HFFc6 (cell line): ENCODE results near the gene PLAC9. TPM values are rescaled to one million over a fixed set of nuclear protein-coding genes. Genes with fewer than 3 reads are reported as not detected.

Experiments used
- DNase-seq: peaks from one replicate; pipeline ENCODE4 v3.0.0-alpha.2; 2018
- H3K27ac Mint-ChIP-seq: 2 replicates; pipeline ENCODE4 v1.8.0; 2020; ENCODE audit warnings: mild to moderate bottlenecking, mixed read lengths
- H3K27me3 Mint-ChIP-seq: 2 replicates; pipeline ENCODE4 v1.8.0; 2021; ENCODE audit warnings: mild to moderate bottlenecking, moderate library complexity, mixed read lengths; ENCODE audit not compliant: insufficient read depth
- H3K36me3 Mint-ChIP-seq: 2 replicates; pipeline ENCODE4 v1.8.0; 2021; ENCODE audit warnings: low read depth, mixed read lengths
- H3K4me1 Mint-ChIP-seq: 2 replicates; pipeline ENCODE4 v1.8.0; 2020; ENCODE audit warnings: low read depth, mixed read lengths
- H3K4me3 Mint-ChIP-seq: 2 replicates; pipeline ENCODE4 v1.8.0; 2020; ENCODE audit warnings: mild to moderate bottlenecking, moderate library complexity, mixed read lengths
- H3K9me3 Mint-ChIP-seq: 2 replicates; pipeline ENCODE4 v1.8.0; 2020; ENCODE audit warnings: mild to moderate bottlenecking, mixed read lengths
- CTCF ChIP-seq: fragments of 200-600 bp; sonication (generic); IDR thresholded peaks from 2 replicates; pipeline ENCODE4 v1.5.0; 2021; ENCODE audit warnings: antibody characterized with exemption, mild to moderate bottlenecking
- total RNA-seq, 6 experiments: library from RNA; stranded (reverse); fragmentation: NEBNext Ultra II Directional; extraction: Animal tissue kit (Norgen Biotek cat#: 25700); gene quantifications; 2 replicates in 1 of 6; 3 replicates in 5 of 6; pipeline ENCODE4 v1.2.3, GENCODE V29; 2021

The PLAC9 gene
- total RNA-seq, 6 experiments from 2014 or later, result 2.1 to 6.6 (median 6.2) TPM

DNA sequence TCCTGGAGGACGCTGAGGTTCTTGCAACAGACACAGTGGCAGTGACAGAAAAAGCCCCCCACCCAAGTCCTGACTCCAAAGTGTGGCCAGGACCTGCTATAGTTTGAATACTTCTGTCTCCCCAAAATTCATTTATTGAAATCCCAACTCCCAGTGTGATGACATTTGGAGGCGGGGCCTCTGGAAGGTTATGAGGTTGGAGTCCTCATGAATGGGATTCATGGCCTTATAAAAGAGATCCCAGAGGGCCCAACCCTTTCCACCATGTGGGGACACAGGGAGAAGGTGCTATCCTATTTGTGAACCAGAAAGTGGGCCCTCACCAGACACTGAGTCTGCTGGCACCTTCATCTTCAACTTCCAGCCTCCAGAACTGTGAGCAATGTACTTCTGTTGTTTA, 54.5 kb downstream of the PLAC9 start:
- Mint-ChIP-seq H3K27ac (peak overlapping the region; percentile 57), H3K4me1 (peaks cover 53% of the 10 kb centered on the region), H3K4me3 (no peak overlapping the region), H3K27me3 (peaks cover 2% of the 10 kb centered on the region), H3K36me3 (peaks cover 7% of the 10 kb centered on the region), H3K9me3 (peaks cover 3% of the 10 kb centered on the region)
- no peak for TF ChIP-seq CTCF
- DNase-seq, result no peak

DNA sequence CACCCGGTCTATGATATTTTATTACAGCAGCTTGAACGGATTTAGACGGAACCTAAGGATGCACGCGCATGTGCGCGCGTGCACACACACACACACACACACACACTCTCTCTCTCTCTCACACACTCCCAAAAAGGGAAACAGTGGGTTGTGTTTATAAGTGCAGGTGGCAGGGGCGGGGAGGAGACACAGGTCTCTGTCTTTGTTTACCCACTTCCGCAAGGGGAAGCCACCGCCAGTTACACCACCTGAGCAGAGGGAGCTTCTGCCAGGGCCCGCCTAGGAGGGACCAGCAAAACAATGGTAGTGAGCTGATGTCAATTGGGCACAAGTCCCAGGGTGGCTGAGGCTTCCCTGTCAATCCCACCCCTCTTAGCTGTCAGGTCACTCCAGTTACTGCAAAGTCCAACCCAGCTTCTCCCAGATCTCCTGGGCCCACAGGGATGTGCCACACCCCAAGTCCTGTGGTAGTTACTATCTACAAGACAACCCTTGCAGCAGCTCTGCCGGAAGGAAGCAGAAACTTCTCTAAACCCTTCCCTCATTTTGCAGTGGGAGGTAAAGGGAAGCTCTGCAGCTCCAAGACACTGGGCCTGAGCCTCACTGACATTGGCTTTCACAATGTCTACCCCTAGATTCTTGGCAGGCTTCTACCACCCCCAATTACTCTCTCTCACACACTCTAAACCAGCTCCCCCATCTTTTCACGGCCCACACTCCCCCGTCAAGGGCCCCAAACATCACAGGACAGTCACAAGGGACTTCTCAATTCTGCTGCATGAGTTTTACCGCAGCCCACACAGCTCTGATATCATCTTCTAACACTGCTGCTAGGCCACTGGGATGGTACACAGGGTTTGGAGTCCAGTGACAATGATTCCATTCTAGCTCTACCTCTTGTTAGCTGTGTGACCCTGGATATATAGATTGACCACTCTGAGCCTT, 55.2 kb downstream of the PLAC9 start:
- no peak for DNase-seq
- Mint-ChIP-seq H3K27me3 (peaks cover 2% of the 10 kb centered on the region), H3K9me3 (peaks cover 10% of the 10 kb centered on the region), H3K27ac (peak overlapping the region; percentile 57), H3K4me3 (no peak overlapping the region), H3K36me3 (peaks cover 14% of the 10 kb centered on the region), H3K4me1 (peaks cover 53% of the 10 kb centered on the region)
- TF ChIP-seq CTCF, result no peak

DNA sequence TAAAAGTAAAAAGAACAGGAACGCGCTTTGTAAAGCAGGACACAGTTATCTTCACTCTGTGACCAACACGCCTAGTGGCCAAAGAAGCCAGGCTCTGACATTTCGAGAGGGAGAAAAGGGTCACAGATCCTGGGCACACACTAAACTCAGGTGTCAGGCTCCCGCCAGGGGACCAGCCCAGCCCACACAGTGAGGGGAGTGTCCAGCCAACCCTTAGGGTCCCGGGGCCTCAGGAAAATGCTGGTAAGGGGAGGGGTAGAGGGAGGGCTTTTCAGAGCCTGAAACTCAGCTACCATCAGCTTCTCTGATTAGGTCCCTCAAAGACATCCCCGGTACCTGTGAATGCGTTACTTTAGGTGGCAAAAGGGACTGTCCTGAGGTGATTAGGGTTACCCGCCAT, 56.2 kb downstream of the PLAC9 start:
- Mint-ChIP-seq H3K36me3 (peaks cover 21% of the 10 kb centered on the region), H3K4me3 (no peak overlapping the region), H3K27ac (no peak overlapping the region; the same call in 1 of the 2 replicates), H3K9me3 (peaks cover 14% of the 10 kb centered on the region), H3K4me1 (peaks cover 55% of the 10 kb centered on the region), H3K27me3 (peaks cover 2% of the 10 kb centered on the region)
- DNase-seq, result no peak
- TF ChIP-seq CTCF, result no peak

GRCh38 chr10:80191589-80192270, 59.2 kb downstream of the PLAC9 start:
- no peak for DNase-seq
- Mint-ChIP-seq H3K4me1 (peaks cover 55% of the 10 kb centered on the region), H3K9me3 (peaks cover 14% of the 10 kb centered on the region), H3K4me3 (no peak overlapping the region), H3K27me3 (peaks cover 2% of the 10 kb centered on the region), H3K36me3 (peaks cover 24% of the 10 kb centered on the region), H3K27ac (no peak overlapping the region)
- no peak for TF ChIP-seq CTCF

GRCh38 chr10:80192553-80192952, 60.0 kb downstream of the PLAC9 start:
- Mint-ChIP-seq H3K9me3 (peaks cover 14% of the 10 kb centered on the region), H3K27me3 (peaks cover 2% of the 10 kb centered on the region), H3K4me3 (no peak overlapping the region), H3K27ac (no peak overlapping the region), H3K4me1 (peaks cover 55% of the 10 kb centered on the region), H3K36me3 (peaks cover 24% of the 10 kb centered on the region)
- no peak for DNase-seq
- TF ChIP-seq CTCF, result no peak
